ENCODE data around the gene AIPL1. TPM values are rescaled to one million over a fixed set of nuclear protein-coding genes. Genes with fewer than 3 reads are reported as not detected.
"Not testable (repeated sequence)": the region's sequence is repeated elsewhere in the genome, so short reads cannot be mapped to it uniquely, and the experiment has no call there.

Gene AIPL1
- total RNA-seq (not detected), polyA plus RNA-seq (not detected)

- H3K27ac Mint-ChIP-seq, result no peak within 1 kb of the TSS
- Histone ChIP-seq H3K27ac (ENCODE audit: low read depth, low read length) (no peak within 1 kb of the TSS), H3K9me3 (ENCODE audit: control insufficient read depth in 1 of 2, low read length in 2 of 2) (no peaks in the 10 kb centered on the region), H3K4me3 (ENCODE audit: low read length in 2 of 2) (no peak within 1 kb of the TSS), H3K36me3 (ENCODE audit: insufficient read depth, low read length) (no peaks in the 10 kb centered on the region), H3K27me3 (ENCODE audit: insufficient read depth, low read length) (peaks cover 4% of the 10 kb centered on the region), H3K4me1 (ENCODE audit: insufficient read depth, low read length) (no peaks in the 10 kb centered on the region)
- DNase-seq, result no peak
- H3K27me3 Mint-ChIP-seq, result peaks cover 13 to 17% of the 10 kb centered on the region in 2 donors
- CTCF ChIA-PET (ENCODE audit: partially characterized antibody), result interaction anchor here (2.0 to 4.1 kb wide), 4 partner anchors 10 to 847 kb away, joined by 8 to 59 read pairs (median 16); partner anchors contain the start of gene PIMREG
- peaks cover 0 to 4% (median 0%) of the 10 kb centered on the region in 4 donors for H3K4me1 Mint-ChIP-seq
- peaks cover 0 to 15% (median 6%) of the 10 kb centered on the region in 8 donors for H3K9me3 Mint-ChIP-seq
- H3K36me3 Mint-ChIP-seq, result no peaks in the 10 kb centered on the region
- no peak within 1 kb of the TSS for H3K4me3 Mint-ChIP-seq
- POLR2A ChIA-PET (ENCODE audit: partially characterized antibody), result no interaction called here
- intact Hi-C loops (cut with micrococcal nuclease), result no loop called here
These were observed at the start of gene AIPL1 for GRCh38 chr17:6435051-6435450. AIPL1 (minus strand) TSS chr17:6435121; CDS start chr17:6435104, 17 bp downstream.

GRCh38 chr17:6483507-6483906 lies 48.6 kb upstream of the AIPL1 start:
- POLR2A ChIA-PET (ENCODE audit: partially characterized antibody), result no interaction called here
- Mint-ChIP-seq H3K9me3 (peaks cover 0 to 3% (median 0%) of the 10 kb centered on the region in 8 donors), H3K36me3 (no peaks in the 10 kb centered on the region), H3K4me3 (no peak overlapping the region), H3K27me3 (peaks cover 8 to 15% of the 10 kb centered on the region in 2 donors), H3K27ac (no peak overlapping the region), H3K4me1 (peaks cover 0 to 1% (median 0%) of the 10 kb centered on the region in 4 donors)
- no peaks in the 10 kb centered on the region for H3K27me3 ChIP-seq (ENCODE audit: insufficient read depth, low read length)
- no peaks in the 10 kb centered on the region for H3K9me3 ChIP-seq (ENCODE audit: control insufficient read depth in 1 of 2, low read length in 2 of 2)
- no peak overlapping the region for H3K4me3 ChIP-seq (ENCODE audit: low read length in 2 of 2)
- intact Hi-C loops (cut with micrococcal nuclease), result no loop called here
- H3K27ac ChIP-seq (ENCODE audit: low read depth, low read length), result no peak overlapping the region
- H3K4me1 ChIP-seq (ENCODE audit: insufficient read depth, low read length), result no peaks in the 10 kb centered on the region
- no peaks in the 10 kb centered on the region for H3K36me3 ChIP-seq (ENCODE audit: insufficient read depth, low read length)
- no peak for DNase-seq
- CTCF ChIA-PET (ENCODE audit: partially characterized antibody), result no interaction called here

- H3K27ac Mint-ChIP-seq; H3K36me3 ChIP-seq (ENCODE audit: insufficient read depth, low read length); H3K4me1 Mint-ChIP-seq; intact Hi-C loops (cut with micrococcal nuclease); H3K36me3 Mint-ChIP-seq; POLR2A ChIA-PET (ENCODE audit: partially characterized antibody); H3K27ac ChIP-seq (ENCODE audit: low read depth, low read length); H3K4me3 ChIP-seq (ENCODE audit: low read length in 2 of 2); H3K27me3 ChIP-seq (ENCODE audit: insufficient read depth, low read length); H3K9me3 ChIP-seq (ENCODE audit: control insufficient read depth in 1 of 2, low read length in 2 of 2); H3K4me1 ChIP-seq (ENCODE audit: insufficient read depth, low read length); DNase-seq; H3K9me3 Mint-ChIP-seq; H3K4me3 Mint-ChIP-seq: not testable (repeated sequence)
- H3K27me3 Mint-ChIP-seq, result peaks cover 6 to 12% of the 10 kb centered on the region in 2 donors
- CTCF ChIA-PET (ENCODE audit: partially characterized antibody), result interaction anchor here (0.8 to 1.8 kb wide), 2 partner anchors 10 to 12 kb away, joined by 4 to 11 read pairs; no protein-coding TSS in a partner anchor
These were observed 47.9 kb upstream of the AIPL1 start for GRCh38 chr17:6482796-6483195.

- Histone ChIP-seq H3K9me3 (ENCODE audit: control insufficient read depth in 1 of 2, low read length in 2 of 2) (no peaks in the 10 kb centered on the region), H3K27ac (ENCODE audit: low read depth, low read length) (no peak overlapping the region), H3K36me3 (ENCODE audit: insufficient read depth, low read length) (no peaks in the 10 kb centered on the region), H3K4me1 (ENCODE audit: insufficient read depth, low read length) (no peaks in the 10 kb centered on the region), H3K4me3 (ENCODE audit: low read length in 2 of 2) (no peak overlapping the region), H3K27me3 (ENCODE audit: insufficient read depth, low read length) (no peaks in the 10 kb centered on the region)
- no peak overlapping the region for H3K4me3 Mint-ChIP-seq
- no peak overlapping the region for H3K27ac Mint-ChIP-seq
- peaks cover 5 to 12% of the 10 kb centered on the region in 2 donors for H3K27me3 Mint-ChIP-seq
- intact Hi-C loops (cut with micrococcal nuclease), result no loop called here
- peaks cover 0 to 1% (median 0%) of the 10 kb centered on the region in 4 donors for H3K4me1 Mint-ChIP-seq
- CTCF ChIA-PET (ENCODE audit: partially characterized antibody), result interaction anchor here (0.8 to 1.8 kb wide), 2 partner anchors 9 to 11 kb away, joined by 4 to 11 read pairs; no protein-coding TSS in a partner anchor
- no peaks in the 10 kb centered on the region for H3K9me3 Mint-ChIP-seq
- no peak for DNase-seq
- H3K36me3 Mint-ChIP-seq, result no peaks in the 10 kb centered on the region
- POLR2A ChIA-PET (ENCODE audit: partially characterized antibody), result no interaction called here
These were observed 47.2 kb upstream of the AIPL1 start for GRCh38 chr17:6482105-6482455.

GRCh38 chr17:6480303-6480675 lies 45.4 kb upstream of the AIPL1 start:
- Mint-ChIP-seq H3K27ac (no peak overlapping the region), H3K36me3 (no peaks in the 10 kb centered on the region), H3K4me3 (no peak overlapping the region), H3K9me3 (no peaks in the 10 kb centered on the region), H3K4me1 (peaks cover 0 to 1% (median 0%) of the 10 kb centered on the region in 4 donors), H3K27me3 (peaks cover 4 to 8% of the 10 kb centered on the region in 2 donors)
- no peaks in the 10 kb centered on the region for H3K36me3 ChIP-seq (ENCODE audit: insufficient read depth, low read length)
- POLR2A ChIA-PET (ENCODE audit: partially characterized antibody), result no interaction called here
- H3K9me3 ChIP-seq (ENCODE audit: control insufficient read depth in 1 of 2, low read length in 2 of 2), result no peaks in the 10 kb centered on the region
- H3K4me3 ChIP-seq (ENCODE audit: low read length in 2 of 2), result no peak overlapping the region
- DNase-seq, result no peak
- CTCF ChIA-PET (ENCODE audit: partially characterized antibody), result no interaction called here
- H3K4me1 ChIP-seq (ENCODE audit: insufficient read depth, low read length), result no peaks in the 10 kb centered on the region
- H3K27ac ChIP-seq (ENCODE audit: low read depth, low read length), result no peak overlapping the region
- intact Hi-C loops (cut with micrococcal nuclease), result no loop called here
- H3K27me3 ChIP-seq (ENCODE audit: insufficient read depth, low read length), result no peaks in the 10 kb centered on the region

- intact Hi-C loops (cut with micrococcal nuclease), result loop anchor here (10.0 kb wide), 1 partner anchor 165 kb away; the partner anchor contains the start of genes KIAA0753 and TXNDC17
- Mint-ChIP-seq H3K9me3 (no peaks in the 10 kb centered on the region), H3K36me3 (no peaks in the 10 kb centered on the region), H3K4me3 (no peak overlapping the region), H3K4me1 (peaks cover 0 to 1% (median 0%) of the 10 kb centered on the region in 4 donors), H3K27ac (no peak overlapping the region), H3K27me3 (peaks cover 4 to 8% of the 10 kb centered on the region in 2 donors)
- Histone ChIP-seq H3K36me3 (ENCODE audit: insufficient read depth, low read length) (no peaks in the 10 kb centered on the region), H3K9me3 (ENCODE audit: control insufficient read depth in 1 of 2, low read length in 2 of 2) (no peaks in the 10 kb centered on the region), H3K4me1 (ENCODE audit: insufficient read depth, low read length) (no peaks in the 10 kb centered on the region), H3K27me3 (ENCODE audit: insufficient read depth, low read length) (no peaks in the 10 kb centered on the region), H3K4me3 (ENCODE audit: low read length in 2 of 2) (no peak overlapping the region), H3K27ac (ENCODE audit: low read depth, low read length) (no peak overlapping the region)
- CTCF ChIA-PET (ENCODE audit: partially characterized antibody), result no interaction called here
- no peak for DNase-seq
- POLR2A ChIA-PET (ENCODE audit: partially characterized antibody), result no interaction called here
These were observed 44.8 kb upstream of the AIPL1 start for GRCh38 chr17:6479622-6480302.

GRCh38 chr17:6478486-6478885 lies 43.6 kb upstream of the AIPL1 start:
- H3K27ac Mint-ChIP-seq, result no peak overlapping the region
- Histone ChIP-seq H3K27me3 (ENCODE audit: insufficient read depth, low read length) (no peaks in the 10 kb centered on the region), H3K9me3 (ENCODE audit: control insufficient read depth in 1 of 2, low read length in 2 of 2) (no peaks in the 10 kb centered on the region), H3K36me3 (ENCODE audit: insufficient read depth, low read length) (no peaks in the 10 kb centered on the region), H3K27ac (ENCODE audit: low read depth, low read length) (no peak overlapping the region), H3K4me3 (ENCODE audit: low read length in 2 of 2) (no peak overlapping the region), H3K4me1 (ENCODE audit: insufficient read depth, low read length) (no peaks in the 10 kb centered on the region)
- no peak overlapping the region for H3K4me3 Mint-ChIP-seq
- no peaks in the 10 kb centered on the region for H3K9me3 Mint-ChIP-seq
- peaks cover 0 to 1% (median 0%) of the 10 kb centered on the region in 4 donors for H3K4me1 Mint-ChIP-seq
- intact Hi-C loops (cut with micrococcal nuclease), result loop anchor here (10.0 kb wide), 1 partner anchor 166 kb away; the partner anchor contains the start of genes KIAA0753 and TXNDC17
- ChIA-PET POLR2A (ENCODE audit: partially characterized antibody) (no interaction called here), CTCF (ENCODE audit: partially characterized antibody) (no interaction called here)
- no peaks in the 10 kb centered on the region for H3K36me3 Mint-ChIP-seq
- H3K27me3 Mint-ChIP-seq, result peaks cover 2 to 8% of the 10 kb centered on the region in 2 donors
- DNase-seq, result no peak
